Stimulated activated CD4-positive, alpha-beta T cell treated with anti-CD3 and anti-CD28 coated beads, Interleukin-1b, Interleukin-23, amount 100 ng/mL, for 4 hours (primary cell): ENCODE measurements around the gene MEFV.
"Not testable (repeated sequence)": the region's sequence is repeated elsewhere in the genome, so short reads cannot be mapped to it uniquely, and the experiment has no call there.

Experiments used
- DNase-seq, 2 donors: peaks; one replicate each; pipeline ENCODE4 v3.0.0-alpha.2; 2020; ENCODE audit warnings: low read depth in 2 of 2

The MEFV gene

GRCh38 chr16:3256146-3256865 lies at the start of gene MEFV:
Gene MEFV (minus strand): TSS chr16:3256633. CDS start chr16:3256587, 46 bp downstream.
- DNase-seq: no peak

- DNase-seq: no peak
These were observed 49.6 kb upstream of the MEFV start for GRCh38 chr16:3306078-3306477.

- DNase-seq: peak; percentile 66 to 71
These were observed 49.0 kb upstream of the MEFV start, which contains the start of the genes TIGD7 and ZNF75A for GRCh38 chr16:3305109-3306068. Gene TIGD7 (minus strand): TSS chr16:3305430. CDS start chr16:3300614, 4,816 bp downstream. Gene ZNF75A (plus strand): TSS chr16:3305497. CDS start chr16:3308429, 2,932 bp downstream.

- DNase-seq: no peak
These were observed 47.9 kb upstream of the MEFV start for GRCh38 chr16:3304370-3304769.

- no peak for DNase-seq
These were observed 39.4 kb upstream of the MEFV start for GRCh38 chr16:3295783-3296182.

- DNase-seq: no peak
These were observed 38.8 kb upstream of the MEFV start for GRCh38 chr16:3295209-3295608.

- DNase-seq: no peak
These were observed 36.2 kb upstream of the MEFV start for GRCh38 chr16:3292604-3293003.

GRCh38 chr16:3289998-3290673 lies 33.7 kb upstream of the MEFV start:
- DNase-seq: no peak

GRCh38 chr16:3285131-3285530 lies 28.7 kb upstream of the MEFV start:
- DNase-seq: no peak

- DNase-seq: no peak
These were observed 27.4 kb upstream of the MEFV start for GRCh38 chr16:3283543-3284447.

GRCh38 chr16:3282730-3283542 lies 26.5 kb upstream of the MEFV start, which contains the start of gene ZNF263:
Gene ZNF263 (plus strand): TSS chr16:3283491. CDS start chr16:3283819, 328 bp downstream.
- peak; percentile 87 for DNase-seq

GRCh38 chr16:3282103-3282729 lies 25.8 kb upstream of the MEFV start:
- no peak for DNase-seq

GRCh38 chr16:3281222-3281820 lies 24.9 kb upstream of the MEFV start:
- no peak for DNase-seq

- DNase-seq: no peak
These were observed 20.2 kb upstream of the MEFV start for GRCh38 chr16:3276679-3277078.

- DNase-seq: no peak
These were observed 18.5 kb upstream of the MEFV start for GRCh38 chr16:3274947-3275346.

- no peak for DNase-seq
These were observed 18.1 kb upstream of the MEFV start for GRCh38 chr16:3274490-3274889.

GRCh38 chr16:3271281-3271680 lies 14.8 kb upstream of the MEFV start:
- not testable (repeated sequence) for DNase-seq

GRCh38 chr16:3270718-3271117 lies 14.3 kb upstream of the MEFV start:
- DNase-seq: not testable (repeated sequence)

- no peak for DNase-seq
These were observed 11.9 kb upstream of the MEFV start for GRCh38 chr16:3268294-3268693.
